Tibial artery (tissue), 4 donors: ENCODE results near the gene LYPLAL1.

ENCODE experiments used
- DNase-seq, 2 donors: peaks; one replicate each; pipeline ENCODE4 v3.0.0-alpha.2; 2019
- H3K27ac ChIP-seq, 2 donors: fragments of 200-600 bp; sonication (generic) in 1 of 2; 1 replicate in 1 of 2; 2 replicates in 1 of 2; pipeline ENCODE4 v1.5.1; 2018 to 2019; ENCODE audit warnings: mild to moderate bottlenecking in 1 of 2
- H3K27me3 ChIP-seq, 2 donors: fragments of 200-600 bp; sonication (generic) in 1 of 2; one replicate each; pipeline versions ENCODE4 v1.5.1 to v1.6.0; 2016 to 2019
- H3K36me3 ChIP-seq, 3 donors: fragments of 200-600 bp; sonication (generic) in 2 of 3; one replicate each; pipeline ENCODE4 v1.5.1; 2016 to 2019; ENCODE audit warnings: mild to moderate bottlenecking in 2 of 3
- H3K4me1 ChIP-seq, 4 donors: fragments of 200-600 bp; sonication (generic) in 2 of 4; 1 replicate in 3 of 4; 2 replicates in 1 of 4; pipeline ENCODE4 v1.5.1; 2016 to 2019
- H3K4me3 ChIP-seq, 2 donors: fragments of 200-600 bp; sonication (generic) in 1 of 2; 1 replicate in 1 of 2; 2 replicates in 1 of 2; pipeline ENCODE4 v1.5.1; 2018 to 2019; ENCODE audit warnings: mild to moderate bottlenecking in 2 of 2
- H3K9me3 ChIP-seq, 3 donors: fragments of 200-600 bp; sonication (generic) in 1 of 3; one replicate each; pipeline ENCODE4 v1.5.1; 2016 to 2019
- intact Hi-C: fragments of 100-400 bp; cut with DNase I; formaldehyde crosslinking; loops from one replicate; pipeline ENCODE4 v1.15.0; 2023; ENCODE audit warnings: low total_unique reads
- TF ChIP-seq, protein P1 (sequence below), 2 experiments: fragments of 200-600 bp in 1 of 2; fragments of 450-650 bp in 1 of 2; IDR thresholded peaks; one replicate each; pipeline ENCODE4 v1.5.1; 2017 to 2019; ENCODE audit warnings: antibody characterized with exemption in 2 of 2, mild to moderate bottlenecking in 1 of 2, moderate library complexity in 1 of 2

LYPLAL1 gene

GRCh38 chr1:219161371-219161770 is 12.3 kb upstream of the LYPLAL1 start:
- H3K27ac ChIP-seq = no peak overlapping the region
- no peaks in the 10 kb centered on the region for H3K27me3 ChIP-seq
- TF ChIP-seq, protein P1, sequence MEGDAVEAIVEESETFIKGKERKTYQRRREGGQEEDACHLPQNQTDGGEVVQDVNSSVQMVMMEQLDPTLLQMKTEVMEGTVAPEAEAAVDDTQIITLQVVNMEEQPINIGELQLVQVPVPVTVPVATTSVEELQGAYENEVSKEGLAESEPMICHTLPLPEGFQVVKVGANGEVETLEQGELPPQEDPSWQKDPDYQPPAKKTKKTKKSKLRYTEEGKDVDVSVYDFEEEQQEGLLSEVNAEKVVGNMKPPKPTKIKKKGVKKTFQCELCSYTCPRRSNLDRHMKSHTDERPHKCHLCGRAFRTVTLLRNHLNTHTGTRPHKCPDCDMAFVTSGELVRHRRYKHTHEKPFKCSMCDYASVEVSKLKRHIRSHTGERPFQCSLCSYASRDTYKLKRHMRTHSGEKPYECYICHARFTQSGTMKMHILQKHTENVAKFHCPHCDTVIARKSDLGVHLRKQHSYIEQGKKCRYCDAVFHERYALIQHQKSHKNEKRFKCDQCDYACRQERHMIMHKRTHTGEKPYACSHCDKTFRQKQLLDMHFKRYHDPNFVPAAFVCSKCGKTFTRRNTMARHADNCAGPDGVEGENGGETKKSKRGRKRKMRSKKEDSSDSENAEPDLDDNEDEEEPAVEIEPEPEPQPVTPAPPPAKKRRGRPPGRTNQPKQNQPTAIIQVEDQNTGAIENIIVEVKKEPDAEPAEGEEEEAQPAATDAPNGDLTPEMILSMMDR (IDR thresholded peaks at IDR 0.05) = no peak
- no peaks in the 10 kb centered on the region for H3K4me1 ChIP-seq
- H3K4me3 ChIP-seq = no peak overlapping the region
- intact Hi-C loops = no loop called here
- no peaks in the 10 kb centered on the region for H3K9me3 ChIP-seq
- DNase-seq = no peak
- no peaks in the 10 kb centered on the region for H3K36me3 ChIP-seq

- intact Hi-C loops = no loop called here
- Histone ChIP-seq H3K27ac (no peak overlapping the region), H3K9me3 (no peaks in the 10 kb centered on the region), H3K4me1 (no peaks in the 10 kb centered on the region), H3K27me3 (no peaks in the 10 kb centered on the region), H3K4me3 (no peak overlapping the region), H3K36me3 (no peaks in the 10 kb centered on the region)
- DNase-seq = no peak
- TF ChIP-seq, protein P1 (IDR thresholded peaks at IDR 0.05) = no peak
These were observed 10.2 kb upstream of the LYPLAL1 start for GRCh38 chr1:219163401-219163954.

- DNase-seq = no peak
- Histone ChIP-seq H3K9me3 (no peaks in the 10 kb centered on the region), H3K27ac (no peak overlapping the region), H3K36me3 (no peaks in the 10 kb centered on the region), H3K4me1 (peaks cover 0 to 25% (median 17%) of the 10 kb centered on the region in 4 donors), H3K27me3 (no peaks in the 10 kb centered on the region), H3K4me3 (no peak overlapping the region)
- TF ChIP-seq, protein P1 (IDR thresholded peaks at IDR 0.05) = no peak
- intact Hi-C loops = no loop called here
These were observed 2.3 kb upstream of the LYPLAL1 start for GRCh38 chr1:219171192-219171935.

DNA sequence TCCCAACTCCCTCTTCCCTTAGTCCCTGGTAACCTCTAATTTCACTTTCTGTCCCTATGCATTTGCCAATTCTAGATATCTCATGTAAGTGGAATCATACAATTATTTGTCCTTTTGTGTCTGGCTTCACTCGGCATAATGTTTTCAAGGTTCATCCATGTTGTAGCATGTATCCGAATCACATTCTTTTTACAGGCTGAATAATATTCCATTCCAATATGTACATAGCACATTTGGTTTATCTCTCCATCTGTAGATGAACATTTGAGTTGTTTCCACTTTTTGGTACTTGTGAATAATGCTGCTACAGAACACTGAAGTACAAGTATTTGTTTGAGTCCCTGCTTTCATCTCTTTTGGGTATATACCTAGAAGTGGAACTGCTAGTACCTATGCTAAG is 857 bp upstream of the LYPLAL1 start:
- DNase-seq = no peak
- Histone ChIP-seq H3K4me3 (peak overlapping the region in 1 of 2 donors; percentile 66), H3K27ac (peak overlapping the region; percentile 81 to 94), H3K4me1 (peaks cover 0 to 39% (median 22%) of the 10 kb centered on the region in 4 donors), H3K27me3 (no peaks in the 10 kb centered on the region), H3K9me3 (no peaks in the 10 kb centered on the region), H3K36me3 (no peaks in the 10 kb centered on the region)
- TF ChIP-seq, protein P1 (IDR thresholded peaks at IDR 0.05) = no peak
- intact Hi-C loops = no loop called here

- Histone ChIP-seq H3K36me3 (no peaks in the 10 kb centered on the region), H3K27ac (peak overlapping the region; percentile 81 to 94), H3K9me3 (no peaks in the 10 kb centered on the region), H3K4me3 (peak overlapping the region; percentile 66 to 84), H3K4me1 (peaks cover 0 to 45% (median 22%) of the 10 kb centered on the region in 4 donors), H3K27me3 (no peaks in the 10 kb centered on the region)
- TF ChIP-seq, protein P1 (IDR thresholded peaks at IDR 0.05) = no peak
- DNase-seq = no peak
- intact Hi-C loops = no loop called here
These were observed 282 bp upstream of the LYPLAL1 start for GRCh38 chr1:219173434-219173757.
